Right cardiac atrium (tissue), 5 donors: ENCODE measurements around the gene MOCS3. TPM values are rescaled to one million over a fixed set of nuclear protein-coding genes. Genes with fewer than 3 reads are reported as not detected.
"Not testable (repeated sequence)": the region's sequence is repeated elsewhere in the genome, so short reads cannot be mapped to it uniquely, and the experiment has no call there.

Experiments
- ATAC-seq, 2 donors: fragments of 200-7000 bp; cut with Tn5 transposase; one replicate each; pipeline versions ENCODE4 v1.8.0 to v1.9.1; 2020; ENCODE audit warnings: moderate library complexity in 2 of 2, mild to moderate bottlenecking in 1 of 2
- DNase-seq, 3 donors: peaks; one replicate each; pipeline ENCODE4 v3.0.0-alpha.2; 2020
- H3K27ac ChIP-seq: one replicate; pipeline ENCODE4 v1.5.1; 2013; ENCODE audit warnings: mild to moderate bottlenecking, low read length, control low read depth, moderate library complexity
- H3K27me3 ChIP-seq: one replicate; pipeline ENCODE4 v1.6.1; 2013; ENCODE audit not compliant: control insufficient read depth, insufficient read depth
- H3K4me1 ChIP-seq: one replicate; pipeline ENCODE4 v1.6.1; 2013; ENCODE audit warnings: low read length; ENCODE audit not compliant: control insufficient read depth, insufficient read depth
- H3K4me3 ChIP-seq: one replicate; pipeline ENCODE4 v1.5.1; 2013; ENCODE audit warnings: low read length, control low read depth
- H3K9me3 ChIP-seq: one replicate; pipeline ENCODE4 v1.6.1; 2013; ENCODE audit warnings: low read length; ENCODE audit not compliant: control insufficient read depth
- WGBS: extraction: QIAGEN DNeasy Blood & Tissue Kit; methylation state at CpG from one replicate; pipeline ENCODE4 v1.1.7; 2013; 5-methylcytosine and 5-hydroxymethylcytosine counted together
- intact Hi-C, 4 donors: fragments of 100-400 bp; cut with DNase I; formaldehyde crosslinking; loops; one replicate each; pipeline versions ENCODE4 v1.11.0 to v1.14.0; 2022 to 2023
- polyA plus RNA-seq: library from polyadenylated mRNA; stranded (reverse); fragments of 200-250 nt; gene quantifications from one replicate; pipeline ENCODE4 v1.2.3, GENCODE V29; 2013
- total RNA-seq, 4 donors: library from RNA; stranded (reverse); fragmentation: NEBNext Ultra II Directional; extraction: Animal tissue kit (Norgen Biotek cat#: 25700); gene quantifications; one replicate each; pipeline ENCODE4 v1.2.1, GENCODE V29; 2021
- donor health status: healthy with polysubstance abuse.
- donor health status: DM: no; HTN: yes; CAD: no.
- donor health status: DM: no; HTN: no; CAD: no.
- donor health status: DM: no; HTN: yes; CAD: no; lungs with severe emphysema.
- donor health status: DM: yes; HTN: yes; CAD: no.

Gene MOCS3
- total and polyA plus RNA-seq, 5 donors = 1.7 to 3.1 (median 2.9) TPM

- Histone ChIP-seq H3K9me3 (no peaks in the 10 kb centered on the region), H3K4me3 (no peak overlapping the region), H3K4me1 (no peaks in the 10 kb centered on the region), H3K27ac (no peak overlapping the region), H3K27me3 (no peaks in the 10 kb centered on the region)
- WGBS = 34% methylated on average over 7 of the region's 7 CpGs
- no peak for ATAC-seq
- DNase-seq = no peak
- intact Hi-C loops = no loop called here
Observed at GRCh38 chr20:50967586-50967985, 9.0 kb downstream of the MOCS3 start.

GRCh38 chr20:50968289-50968688 lies 9.7 kb downstream of the MOCS3 start:
- intact Hi-C loops = no loop called here
- no peak overlapping the region for H3K27ac ChIP-seq
- no peak for ATAC-seq
- H3K9me3 ChIP-seq = no peaks in the 10 kb centered on the region
- no peak for DNase-seq
- 66% methylated on average over 9 of the region's 9 CpGs for WGBS
- no peaks in the 10 kb centered on the region for H3K4me1 ChIP-seq
- H3K4me3 ChIP-seq = no peak overlapping the region
- H3K27me3 ChIP-seq = no peaks in the 10 kb centered on the region

- no peak overlapping the region for H3K27ac ChIP-seq
- H3K9me3 ChIP-seq = no peaks in the 10 kb centered on the region
- DNase-seq = no peak
- intact Hi-C loops = no loop called here
- WGBS = 82% methylated on average over 5 of the region's 5 CpGs
- H3K4me1 ChIP-seq = no peaks in the 10 kb centered on the region
- no peaks in the 10 kb centered on the region for H3K27me3 ChIP-seq
- H3K4me3 ChIP-seq = no peak overlapping the region
- ATAC-seq = no peak
Observed at GRCh38 chr20:50969435-50969834, 10.8 kb downstream of the MOCS3 start.

- Histone ChIP-seq H3K27me3 (no peaks in the 10 kb centered on the region), H3K4me1 (no peaks in the 10 kb centered on the region), H3K9me3 (no peaks in the 10 kb centered on the region), H3K4me3 (no peak overlapping the region), H3K27ac (no peak overlapping the region)
- intact Hi-C loops = no loop called here
- ATAC-seq (no peak), DNase-seq (no peak)
- 83% methylated on average over 8 of the region's 8 CpGs for WGBS
Observed at GRCh38 chr20:50969912-50970311, 11.3 kb downstream of the MOCS3 start.

- H3K4me3 ChIP-seq = no peak overlapping the region
- no peak overlapping the region for H3K27ac ChIP-seq
- no peaks in the 10 kb centered on the region for H3K9me3 ChIP-seq
- no peak for DNase-seq
- intact Hi-C loops = no loop called here
- H3K27me3 ChIP-seq = no peaks in the 10 kb centered on the region
- 90% methylated on average over 10 of the region's 10 CpGs for WGBS
- no peaks in the 10 kb centered on the region for H3K4me1 ChIP-seq
- ATAC-seq = no peak
Observed at GRCh38 chr20:50975701-50976330, 17.2 kb downstream of the MOCS3 start.

GRCh38 chr20:50977066-50978021 lies 18.7 kb downstream of the MOCS3 start:
- no peak for ATAC-seq
- Histone ChIP-seq H3K9me3 (no peaks in the 10 kb centered on the region), H3K27me3 (no peaks in the 10 kb centered on the region), H3K27ac (no peak overlapping the region), H3K4me3 (no peak overlapping the region), H3K4me1 (no peaks in the 10 kb centered on the region)
- intact Hi-C loops = no loop called here
- WGBS = 40% methylated on average over 20 of the region's 20 CpGs
- no peak for DNase-seq

GRCh38 chr20:50978533-50978932 lies 19.9 kb downstream of the MOCS3 start:
- H3K9me3 ChIP-seq, H3K27ac ChIP-seq, H3K27me3 ChIP-seq, H3K4me3 ChIP-seq, H3K4me1 ChIP-seq, DNase-seq, ATAC-seq, intact Hi-C loops: not testable (repeated sequence)
- WGBS = 95% methylated on average over 4 of the region's 4 CpGs

- no peak for DNase-seq
- 58% methylated on average over 8 of the region's 8 CpGs for WGBS
Observed at GRCh38 chr20:50980071-50980681, 21.6 kb downstream of the MOCS3 start.

GRCh38 chr20:50980851-50981713 lies 22.5 kb downstream of the MOCS3 start:
- intact Hi-C loops = loop anchor here in 2 of 4 donors (10.0 kb wide), 1 partner anchor 644 kb away; no protein-coding TSS in a partner anchor
- 41% methylated on average over 26 of the region's 26 CpGs for WGBS
- Histone ChIP-seq H3K9me3 (no peaks in the 10 kb centered on the region), H3K4me3 (no peak overlapping the region), H3K27me3 (no peaks in the 10 kb centered on the region), H3K4me1 (no peaks in the 10 kb centered on the region), H3K27ac (no peak overlapping the region)
- DNase-seq (peak in 2 of 3 donors; percentile 52 to 64), ATAC-seq (peak; percentile 31 to 34)

More at GRCh38 chr20:50980071-50980681, 21.6 kb downstream of the MOCS3 start:
- ATAC-seq = peak in 1 of 2 donors; percentile 50
- H3K4me3 ChIP-seq = no peak overlapping the region
- H3K9me3 ChIP-seq = no peaks in the 10 kb centered on the region
- H3K27ac ChIP-seq = no peak overlapping the region
- H3K27me3 ChIP-seq = no peaks in the 10 kb centered on the region
- H3K4me1 ChIP-seq = no peaks in the 10 kb centered on the region
- intact Hi-C loops = loop anchor here in 2 of 4 donors (10.0 kb wide), 1 partner anchor 645 kb away; no protein-coding TSS in a partner anchor

- Histone ChIP-seq H3K4me1 (no peaks in the 10 kb centered on the region), H3K27me3 (no peaks in the 10 kb centered on the region), H3K27ac (no peak overlapping the region), H3K9me3 (no peaks in the 10 kb centered on the region), H3K4me3 (no peak overlapping the region)
- DNase-seq (no peak), ATAC-seq (no peak)
- WGBS = 95% methylated on average over 3 of the region's 3 CpGs
- intact Hi-C loops = loop anchor here in 2 of 4 donors (10.0 kb wide), 1 partner anchor 643 kb away; no protein-coding TSS in a partner anchor
Observed at GRCh38 chr20:50981714-50982048, 23.1 kb downstream of the MOCS3 start.
